ENCODE measurements around the gene BDP1. TPM values are rescaled to one million over a fixed set of nuclear protein-coding genes. Genes with fewer than 3 reads are reported as not detected.

The BDP1 gene
- polyA plus RNA-seq, 3 donors, result 2.0 to 6.6 (median 2.7) TPM

DNA sequence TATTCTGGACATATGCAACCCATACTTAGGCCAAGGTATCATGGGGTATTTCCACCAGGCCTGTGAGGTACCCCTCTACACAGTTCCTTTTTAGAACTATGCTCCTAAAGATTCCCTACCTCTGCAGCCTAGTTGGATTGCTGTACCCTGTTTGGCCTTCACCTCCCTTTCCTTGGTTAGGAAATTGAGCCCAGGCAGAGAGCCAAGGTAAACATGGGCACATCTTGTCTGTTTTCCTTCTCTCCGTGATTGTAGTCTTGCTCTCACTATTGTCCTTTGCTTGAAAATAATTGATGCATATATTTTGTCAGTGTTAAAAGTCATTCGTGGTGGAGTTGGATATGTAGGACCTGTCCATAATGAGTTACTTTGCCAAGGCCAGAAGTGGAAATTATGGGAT, 26.7 kb downstream of the BDP1 start:
- Histone ChIP-seq H3K27me3 (ENCODE audit: control insufficient read depth in 2 of 2, insufficient read depth in 2 of 2, low read length in 2 of 2) (no peaks in the 10 kb centered on the region), H3K9me3 (replicated peaks in 1 of 2; ENCODE audit: control insufficient read depth in 1 of 2, insufficient read depth in 1 of 2, low read length in 2 of 2) (no peaks in the 10 kb centered on the region), H3K9ac (ENCODE audit: insufficient read depth, low read length, poor library complexity, severe bottlenecking) (no peak overlapping the region), H2AFZ (ENCODE audit: insufficient read depth, low read depth, low read length, poor library complexity, severe bottlenecking) (no peak overlapping the region), H3K36me3 (replicated peaks in 1 of 2; ENCODE audit: control insufficient read depth in 1 of 2, insufficient read depth in 2 of 2, low read length in 2 of 2) (peaks cover 79 to 95% of the 10 kb centered on the region in 2 donors), H3K4me2 (replicated peaks; ENCODE audit: extremely low read depth, low read length, poor library complexity, severe bottlenecking) (no peak overlapping the region), H3K4me1 (ENCODE audit: control insufficient read depth in 1 of 2, insufficient read depth in 2 of 2, low read length in 2 of 2) (no peaks in the 10 kb centered on the region), H3K4me3 (replicated peaks in 1 of 3; ENCODE audit: low read depth in 2 of 3, low read length in 3 of 3) (no peak overlapping the region), H4K20me1 (ENCODE audit: insufficient read depth, low read length) (no peaks in the 10 kb centered on the region), H3K79me2 (ENCODE audit: insufficient read depth, low read length) (no peaks in the 10 kb centered on the region), H3K27ac (ENCODE audit: low read depth in 1 of 2, low read length in 2 of 2) (no peak overlapping the region)
- DNase-seq, result no peak
- intact Hi-C loops (cut with micrococcal nuclease), result no loop called here
- TF ChIP-seq, protein P1, sequence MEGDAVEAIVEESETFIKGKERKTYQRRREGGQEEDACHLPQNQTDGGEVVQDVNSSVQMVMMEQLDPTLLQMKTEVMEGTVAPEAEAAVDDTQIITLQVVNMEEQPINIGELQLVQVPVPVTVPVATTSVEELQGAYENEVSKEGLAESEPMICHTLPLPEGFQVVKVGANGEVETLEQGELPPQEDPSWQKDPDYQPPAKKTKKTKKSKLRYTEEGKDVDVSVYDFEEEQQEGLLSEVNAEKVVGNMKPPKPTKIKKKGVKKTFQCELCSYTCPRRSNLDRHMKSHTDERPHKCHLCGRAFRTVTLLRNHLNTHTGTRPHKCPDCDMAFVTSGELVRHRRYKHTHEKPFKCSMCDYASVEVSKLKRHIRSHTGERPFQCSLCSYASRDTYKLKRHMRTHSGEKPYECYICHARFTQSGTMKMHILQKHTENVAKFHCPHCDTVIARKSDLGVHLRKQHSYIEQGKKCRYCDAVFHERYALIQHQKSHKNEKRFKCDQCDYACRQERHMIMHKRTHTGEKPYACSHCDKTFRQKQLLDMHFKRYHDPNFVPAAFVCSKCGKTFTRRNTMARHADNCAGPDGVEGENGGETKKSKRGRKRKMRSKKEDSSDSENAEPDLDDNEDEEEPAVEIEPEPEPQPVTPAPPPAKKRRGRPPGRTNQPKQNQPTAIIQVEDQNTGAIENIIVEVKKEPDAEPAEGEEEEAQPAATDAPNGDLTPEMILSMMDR (IDR thresholded peaks at IDR 0.05), result no peak
- Mint-ChIP-seq H3K36me3 (peaks cover 63 to 79% of the 10 kb centered on the region in 2 donors), H3K4me3 (no peak overlapping the region), H3K9me3 (peaks cover 0 to 4% (median 0%) of the 10 kb centered on the region in 7 donors), H3K4me1 (no peaks in the 10 kb centered on the region), H3K27ac (no peak overlapping the region), H3K27me3 (ENCODE audit: low read depth in 3 of 3) (no peaks in the 10 kb centered on the region)
- 60% methylated on average over 1 of the region's 2 CpGs for WGBS (ENCODE audit: insufficient coverage)

DNA sequence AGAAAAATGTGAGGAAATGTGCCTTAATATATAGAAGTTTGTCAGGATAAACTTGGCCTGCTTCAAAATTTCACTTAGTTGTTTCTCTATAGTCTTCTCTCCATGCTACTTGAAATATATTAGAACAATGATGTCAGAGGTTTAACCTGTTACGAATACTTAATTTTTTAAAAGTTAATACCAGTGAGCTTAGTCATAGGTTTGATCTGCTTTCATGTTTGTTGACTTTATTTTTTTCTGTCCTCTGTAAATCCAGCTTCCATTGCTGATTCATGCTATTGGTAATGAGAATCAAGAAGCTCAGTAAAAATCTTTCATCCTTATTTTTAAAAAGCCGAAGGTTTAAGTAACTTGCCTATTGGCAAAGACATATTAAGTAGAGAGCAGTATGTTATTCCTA, 27.9 kb downstream of the BDP1 start:
- no peak overlapping the region for H3K4me3 Mint-ChIP-seq
- intact Hi-C loops (cut with micrococcal nuclease), result no loop called here
- H3K4me3 ChIP-seq (replicated peaks in 1 of 3; ENCODE audit: low read depth in 2 of 3, low read length in 3 of 3), result no peak overlapping the region
- WGBS (ENCODE audit: insufficient coverage), result no CpG with 5 or more reads among the region's 2 CpGs
- no peaks in the 10 kb centered on the region for H3K4me1 ChIP-seq (ENCODE audit: control insufficient read depth in 1 of 2, insufficient read depth in 2 of 2, low read length in 2 of 2)
- peaks cover 0 to 4% (median 0%) of the 10 kb centered on the region in 7 donors for H3K9me3 Mint-ChIP-seq
- no peaks in the 10 kb centered on the region for H3K27me3 Mint-ChIP-seq (ENCODE audit: low read depth in 3 of 3)
- no peaks in the 10 kb centered on the region for H3K27me3 ChIP-seq (ENCODE audit: control insufficient read depth in 2 of 2, insufficient read depth in 2 of 2, low read length in 2 of 2)
- H3K27ac Mint-ChIP-seq, result no peak overlapping the region
- no peak overlapping the region for H3K4me2 ChIP-seq (replicated peaks; ENCODE audit: extremely low read depth, low read length, poor library complexity, severe bottlenecking)
- TF ChIP-seq, protein P1 (IDR thresholded peaks at IDR 0.05), result no peak
- no peak overlapping the region for H2AFZ ChIP-seq (ENCODE audit: insufficient read depth, low read depth, low read length, poor library complexity, severe bottlenecking)
- no peak overlapping the region for H3K9ac ChIP-seq (ENCODE audit: insufficient read depth, low read length, poor library complexity, severe bottlenecking)
- DNase-seq, result no peak
- no peaks in the 10 kb centered on the region for H4K20me1 ChIP-seq (ENCODE audit: insufficient read depth, low read length)
- no peak overlapping the region for H3K27ac ChIP-seq (ENCODE audit: low read depth in 1 of 2, low read length in 2 of 2)
- peaks cover 66 to 80% of the 10 kb centered on the region in 2 donors for H3K36me3 Mint-ChIP-seq
- no peaks in the 10 kb centered on the region for H3K9me3 ChIP-seq (replicated peaks in 1 of 2; ENCODE audit: control insufficient read depth in 1 of 2, insufficient read depth in 1 of 2, low read length in 2 of 2)
- no peaks in the 10 kb centered on the region for H3K4me1 Mint-ChIP-seq
- peaks cover 80 to 95% of the 10 kb centered on the region in 2 donors for H3K36me3 ChIP-seq (replicated peaks in 1 of 2; ENCODE audit: control insufficient read depth in 1 of 2, insufficient read depth in 2 of 2, low read length in 2 of 2)
- no peaks in the 10 kb centered on the region for H3K79me2 ChIP-seq (ENCODE audit: insufficient read depth, low read length)
